ENCODE results near the gene XPO6.

XPO6 gene

DNA sequence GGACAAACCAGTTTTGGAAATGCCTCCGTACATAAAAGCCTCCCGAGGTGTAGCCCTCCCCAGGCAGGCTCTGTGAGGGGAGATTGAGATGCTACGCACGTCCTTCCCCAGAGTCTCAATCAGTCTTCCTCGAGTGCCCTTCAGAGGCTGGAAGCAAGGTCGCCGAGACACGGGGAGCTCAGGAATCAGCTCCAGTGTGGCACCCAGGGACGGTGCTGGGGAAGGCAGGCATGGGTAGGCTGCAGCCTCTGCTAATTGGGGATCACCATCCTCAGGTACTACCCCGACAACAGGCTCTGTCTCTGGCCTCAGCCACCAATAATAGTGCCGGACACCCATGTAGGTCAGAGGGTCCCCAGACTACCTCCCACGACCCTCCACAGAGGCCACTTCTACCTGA, 120.1 kb downstream of the XPO6 start:
- DNase-seq (ENCODE audit: low read depth in 1 of 2, low spot score in 1 of 2): no peak

DNA sequence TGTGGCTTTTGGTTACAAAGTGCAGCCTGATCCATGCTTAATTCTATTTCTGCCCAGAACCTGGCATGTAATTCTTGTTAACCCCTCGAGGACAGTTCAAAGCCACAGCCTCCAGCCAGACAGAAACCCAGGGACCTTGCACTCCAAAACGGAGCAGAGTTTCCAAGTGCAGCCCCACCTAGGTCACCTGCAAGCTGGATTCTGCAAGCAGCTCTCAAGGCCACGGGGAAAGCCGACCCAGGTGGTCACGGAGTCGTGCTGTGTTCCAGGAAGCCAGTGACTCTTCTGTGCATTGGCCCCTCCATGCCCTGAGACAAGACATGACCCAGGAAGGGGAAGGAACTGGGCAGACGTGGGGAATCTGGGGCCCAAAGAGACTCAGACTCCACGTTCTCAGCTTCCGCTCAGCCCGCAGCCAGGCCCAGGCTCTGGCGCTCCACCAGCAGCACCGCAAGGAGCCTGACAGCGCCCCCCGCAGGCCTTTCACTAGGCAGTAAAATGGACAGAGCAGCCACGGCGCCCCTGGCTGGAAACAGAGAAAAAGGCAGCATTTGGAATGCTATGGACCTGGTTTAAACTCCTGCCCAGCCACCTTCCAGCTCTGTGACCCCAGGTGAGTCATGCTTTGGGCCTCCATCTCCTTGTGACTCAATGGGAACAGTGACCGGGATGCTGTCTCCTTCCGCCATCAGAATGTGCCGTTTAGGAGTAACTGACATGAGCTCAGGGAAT, 121.0 kb downstream of the XPO6 start:
- no peak for DNase-seq (ENCODE audit: low read depth in 1 of 2, low spot score in 1 of 2)

DNA sequence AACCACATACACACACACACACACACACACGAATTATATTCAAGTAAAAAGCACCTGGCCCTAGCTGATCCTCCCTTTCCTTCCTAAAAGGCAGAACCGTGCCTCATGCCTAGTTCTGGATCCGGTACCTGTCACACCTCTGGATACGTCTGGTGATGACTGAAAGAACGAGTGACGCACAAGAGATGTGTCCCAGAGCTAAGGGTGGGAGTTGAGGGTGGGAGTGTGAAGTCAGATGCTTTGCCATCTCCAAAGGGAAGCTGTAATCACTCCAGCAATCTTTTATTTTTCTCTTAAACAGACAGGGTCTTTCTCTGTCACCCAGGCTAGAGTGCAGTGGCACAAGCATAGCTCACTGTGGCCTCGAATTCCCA, 121.8 kb downstream of the XPO6 start:
- no peak for DNase-seq (ENCODE audit: low read depth in 1 of 2, low spot score in 1 of 2)

DNA sequence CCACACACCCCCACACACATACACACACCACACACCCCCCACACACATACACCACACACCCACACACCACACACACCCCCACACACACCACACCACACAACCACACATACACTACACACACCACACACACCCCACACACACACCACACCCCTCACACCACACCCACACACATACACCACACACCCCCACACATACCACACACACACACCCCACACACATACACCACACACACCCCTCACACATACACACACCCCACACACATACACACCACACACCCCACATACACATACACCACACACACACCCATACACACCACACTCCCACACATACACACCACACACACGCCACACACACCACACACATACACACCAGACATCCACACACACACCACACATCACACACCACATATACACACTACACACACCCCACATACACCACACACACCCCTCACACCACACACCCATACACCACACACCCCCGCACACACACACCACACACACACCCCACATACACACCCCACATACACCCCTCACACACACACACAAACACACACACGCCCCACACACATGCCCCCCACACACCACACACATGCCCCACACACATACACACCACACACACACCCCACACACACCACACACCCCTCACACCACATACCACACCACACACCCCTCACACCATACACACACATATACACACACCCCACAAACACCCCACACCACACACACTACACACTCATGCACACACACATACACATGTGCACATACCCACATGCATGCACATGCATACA, 122.4 kb downstream of the XPO6 start:
- no peak for DNase-seq (ENCODE audit: low read depth in 1 of 2, low spot score in 1 of 2)

DNA sequence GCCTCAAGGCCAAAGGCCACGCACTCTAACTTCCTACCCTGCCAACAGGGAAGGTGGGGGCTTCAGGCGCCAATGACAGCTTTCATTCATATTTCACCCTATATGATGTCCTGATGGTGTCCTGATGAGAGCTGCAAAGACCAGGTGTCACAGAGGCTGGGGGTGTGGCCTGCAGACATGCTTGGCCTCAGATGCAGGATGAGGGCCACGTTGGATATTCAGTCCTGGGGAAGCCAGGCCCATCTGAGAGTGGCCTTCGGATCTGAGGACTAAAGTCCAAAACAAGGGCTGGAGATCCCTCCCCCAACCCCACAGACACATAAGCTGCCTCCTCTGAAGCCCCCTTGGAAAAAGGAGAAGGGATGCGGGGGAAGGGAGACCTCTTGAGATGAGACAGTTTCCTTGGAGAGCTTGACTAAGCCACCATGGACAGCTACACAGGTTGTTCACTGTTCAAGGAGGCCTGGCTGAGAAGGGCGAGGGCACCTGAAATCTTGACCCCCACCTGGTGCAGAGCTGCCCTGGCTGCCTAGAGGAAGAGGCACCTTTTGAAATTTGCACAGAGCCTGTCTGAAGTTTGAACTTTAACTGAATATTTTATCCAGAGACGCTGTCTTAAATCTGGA, 124.0 kb downstream of the XPO6 start:
- no peak for DNase-seq (ENCODE audit: low read depth in 1 of 2, low spot score in 1 of 2)

DNA sequence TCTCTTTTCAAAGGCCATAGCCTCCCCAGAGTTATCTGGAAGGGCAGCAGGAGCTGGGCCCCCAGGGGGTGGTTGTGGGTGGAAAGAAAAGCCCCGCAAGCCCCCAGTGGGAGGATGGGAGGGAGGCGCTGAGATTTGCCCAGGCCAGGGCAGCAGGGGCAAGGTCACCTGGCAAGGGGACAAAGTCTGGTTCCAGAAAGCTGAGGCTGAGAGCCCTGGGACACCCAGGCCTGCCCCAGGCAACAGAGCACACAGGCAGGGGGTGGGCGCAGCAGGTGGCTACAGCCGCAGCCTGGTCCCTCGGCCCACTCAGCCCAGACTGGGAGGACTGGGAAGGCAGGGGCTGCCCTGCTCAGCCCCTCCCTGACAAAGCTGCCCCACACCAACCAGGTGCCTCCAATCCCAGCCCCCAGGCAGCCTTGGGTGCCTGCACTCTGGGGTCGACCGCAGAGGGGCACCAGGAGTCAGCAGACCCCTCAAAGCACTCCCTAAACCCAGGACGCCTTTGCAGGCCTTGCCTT, 124.6 kb downstream of the XPO6 start:
- DNase-seq (ENCODE audit: low read depth in 1 of 2, low spot score in 1 of 2): no peak

DNA sequence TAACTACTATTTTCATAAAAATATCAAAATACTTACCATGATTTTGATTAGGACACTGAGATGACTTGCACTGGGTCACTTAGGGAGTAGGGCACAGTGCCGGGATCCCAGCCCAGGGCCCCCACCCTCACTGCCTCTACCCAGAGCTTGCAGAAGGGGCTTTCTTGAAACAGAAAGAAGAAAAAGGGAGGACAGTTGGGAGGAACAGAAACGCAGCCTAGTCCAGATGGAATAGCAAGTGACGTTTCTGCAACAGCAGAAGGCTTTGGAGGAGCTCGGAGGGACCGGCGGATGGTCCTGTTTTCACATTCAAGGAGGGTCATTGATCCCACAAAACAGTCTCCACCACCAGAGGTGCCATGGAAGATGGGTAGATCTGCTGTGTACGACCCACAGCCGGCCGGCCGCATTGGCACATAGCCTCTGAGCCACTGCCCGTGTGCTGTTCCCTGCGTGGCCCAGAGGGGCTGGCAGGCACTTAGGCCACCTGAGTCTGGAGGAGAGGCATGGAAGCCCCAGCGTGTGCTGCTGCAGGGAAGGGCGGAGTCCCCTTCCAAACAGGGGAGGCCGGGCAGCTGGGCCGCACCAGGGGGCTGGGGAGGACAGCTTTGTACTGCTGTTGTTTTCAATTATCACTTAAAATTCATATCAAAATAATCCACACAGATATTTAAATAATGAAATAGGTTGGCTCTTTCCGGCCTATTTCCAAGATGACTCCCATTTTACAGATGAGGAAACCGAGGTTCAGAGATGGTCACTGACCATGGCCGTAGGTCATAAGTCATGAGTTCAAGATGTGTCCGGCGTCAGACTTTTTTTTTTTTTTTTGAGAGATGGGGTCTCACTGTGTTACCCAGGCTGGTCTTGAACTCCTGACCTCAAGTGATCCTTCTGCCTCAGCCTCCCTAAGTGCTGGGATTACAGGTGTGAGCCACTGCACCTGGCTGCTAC, 125.3 kb downstream of the XPO6 start:
- DNase-seq (ENCODE audit: low read depth in 1 of 2, low spot score in 1 of 2): no peak

DNA sequence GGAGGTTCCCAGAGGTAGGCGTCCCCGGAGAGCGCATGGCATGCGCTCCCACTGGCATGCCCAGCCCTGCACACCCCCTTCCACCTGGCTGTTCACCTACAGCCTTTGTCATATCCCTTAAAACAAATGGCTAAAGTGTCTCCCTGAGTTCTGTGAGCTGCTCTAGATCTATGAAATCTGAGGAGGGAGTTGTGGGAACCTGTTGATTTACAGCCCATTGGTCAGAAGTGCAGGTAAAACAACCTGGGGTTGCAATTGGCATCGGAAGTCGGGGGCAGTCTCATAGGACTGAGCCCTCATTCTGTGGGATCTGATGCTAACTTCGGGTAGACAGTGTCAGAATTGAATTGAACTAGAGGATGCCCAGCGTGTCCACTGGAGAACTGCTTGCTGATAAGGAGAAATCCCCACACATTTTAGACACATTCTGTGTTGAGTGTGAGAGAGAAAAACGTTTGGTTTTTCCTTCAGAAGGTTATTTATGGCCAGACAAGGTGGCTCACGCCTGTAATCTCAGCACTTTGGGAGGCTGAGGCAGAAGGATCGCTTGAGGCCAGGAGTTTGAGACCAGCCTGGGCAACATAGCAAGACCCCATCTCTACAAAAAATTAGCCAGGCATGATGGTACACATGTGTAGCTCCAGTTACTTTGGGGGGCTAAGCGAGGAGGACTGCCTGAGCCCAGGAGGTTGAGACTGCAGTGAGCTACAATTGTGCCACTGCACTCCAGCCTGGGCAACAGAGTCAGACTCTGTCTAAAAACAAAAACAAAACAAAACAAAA, 126.2 kb downstream of the XPO6 start:
- no peak for DNase-seq (ENCODE audit: low read depth in 1 of 2, low spot score in 1 of 2)

DNA sequence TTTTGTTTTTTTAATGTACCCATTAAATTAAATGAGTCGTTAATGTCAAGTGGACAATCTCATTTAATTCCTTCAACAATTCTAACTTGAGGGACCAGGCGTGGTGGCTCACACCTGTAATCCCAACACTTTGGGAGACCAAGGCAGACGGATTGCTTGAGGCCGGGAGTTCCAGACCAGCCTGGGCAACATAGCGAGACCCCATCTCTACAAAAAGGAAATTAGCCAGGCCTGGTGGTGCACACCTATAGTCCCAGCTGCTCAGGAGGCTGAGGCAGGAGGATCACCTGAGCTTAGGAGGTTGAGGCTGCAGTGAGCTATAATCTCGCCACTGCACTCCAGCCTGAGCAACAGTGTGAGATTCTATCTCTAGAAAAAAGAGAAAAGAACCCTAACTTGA, 127.6 kb downstream of the XPO6 start:
- no peak for DNase-seq (ENCODE audit: low read depth in 1 of 2, low spot score in 1 of 2)

DNA sequence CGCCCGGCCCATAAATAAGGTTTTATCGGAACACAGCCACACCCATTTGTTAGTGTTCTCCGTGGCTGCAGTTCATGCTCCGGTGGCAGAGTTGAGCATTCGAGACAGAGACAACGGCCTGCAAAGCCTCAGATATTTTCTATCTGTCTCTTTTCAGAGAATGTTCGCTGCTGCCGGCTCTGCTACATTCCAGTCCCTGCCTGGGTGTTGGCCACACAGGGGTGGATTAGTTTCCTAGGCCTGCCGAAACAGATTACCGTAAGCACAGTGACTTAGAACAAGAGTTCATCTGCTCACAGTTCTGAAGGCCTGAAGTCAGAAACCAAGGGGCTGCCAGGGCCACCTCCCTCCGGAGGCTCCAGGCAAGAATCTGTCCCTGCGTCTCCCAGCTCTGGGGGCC, 129.1 kb downstream of the XPO6 start:
- no peak for DNase-seq (ENCODE audit: low read depth in 1 of 2, low spot score in 1 of 2)

DNA sequence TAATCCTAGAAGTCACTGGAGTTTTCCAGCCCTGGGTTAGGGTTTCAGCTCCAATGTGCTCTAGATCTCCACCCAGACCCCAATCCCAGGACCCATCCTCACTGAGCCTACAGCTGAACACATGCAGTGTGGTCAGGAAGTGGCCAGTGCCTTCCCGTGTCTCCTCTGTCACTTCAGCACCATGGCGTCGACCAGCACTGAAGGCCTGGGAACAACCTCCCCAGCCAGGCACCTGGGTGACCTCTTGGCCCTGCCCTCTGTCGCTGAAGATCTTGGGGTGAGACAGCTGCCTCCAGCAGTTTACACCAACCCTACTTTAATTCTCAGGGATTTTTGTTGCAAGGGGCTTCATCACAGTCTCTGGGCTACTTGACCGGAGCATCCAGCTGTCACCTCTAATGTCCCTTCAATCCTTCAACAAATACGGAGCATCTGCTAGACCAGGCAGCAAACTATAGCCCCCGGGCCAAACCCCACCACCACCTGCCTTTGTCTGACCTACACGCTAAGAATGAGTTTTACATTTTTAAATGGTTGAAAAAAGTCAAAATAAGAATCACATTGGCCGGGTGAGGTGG, 130.3 kb downstream of the XPO6 start:
- DNase-seq (ENCODE audit: low read depth in 1 of 2, low spot score in 1 of 2): no peak

DNA sequence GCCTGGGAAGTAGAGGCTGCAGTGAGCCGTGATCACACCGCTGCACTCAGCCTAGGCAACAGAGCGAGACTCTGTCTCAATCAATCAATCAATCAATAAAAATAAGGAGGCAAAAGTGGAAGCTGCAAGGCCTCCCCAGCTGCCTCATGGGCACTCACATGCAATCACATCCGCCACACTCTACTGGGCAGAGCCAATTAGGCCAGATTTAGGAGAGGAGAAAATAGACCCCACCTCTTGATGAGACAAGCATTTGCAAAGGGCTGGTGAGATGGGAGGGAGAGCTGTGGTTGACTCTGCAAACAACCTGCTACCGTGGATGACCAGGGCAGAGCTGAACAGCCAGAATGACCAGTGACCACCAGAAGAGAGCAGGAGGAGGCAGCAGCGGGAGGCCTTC, 133.5 kb downstream of the XPO6 start:
- no peak for DNase-seq (ENCODE audit: low read depth in 1 of 2, low spot score in 1 of 2)

DNA sequence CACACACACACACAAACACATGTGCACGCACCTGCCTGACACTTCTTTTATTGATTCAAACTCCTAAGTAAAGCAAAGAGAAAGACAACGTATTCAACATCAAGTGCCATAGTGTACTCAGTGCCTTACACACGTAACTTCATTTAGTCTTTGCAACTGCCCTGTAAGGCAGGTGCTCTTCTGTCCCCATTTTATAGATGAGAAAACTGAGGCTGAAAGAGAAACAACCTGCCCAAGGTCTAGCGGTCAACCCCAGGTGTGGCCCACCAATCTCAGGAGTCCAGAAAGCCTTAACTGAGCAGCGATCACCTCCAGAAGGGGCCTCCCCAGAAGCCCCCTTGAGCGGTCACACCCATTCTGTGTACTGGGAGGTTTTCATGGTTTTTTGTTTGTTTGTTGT, 137.9 kb downstream of the XPO6 start:
- no peak for DNase-seq (ENCODE audit: low read depth in 1 of 2, low spot score in 1 of 2)

DNA sequence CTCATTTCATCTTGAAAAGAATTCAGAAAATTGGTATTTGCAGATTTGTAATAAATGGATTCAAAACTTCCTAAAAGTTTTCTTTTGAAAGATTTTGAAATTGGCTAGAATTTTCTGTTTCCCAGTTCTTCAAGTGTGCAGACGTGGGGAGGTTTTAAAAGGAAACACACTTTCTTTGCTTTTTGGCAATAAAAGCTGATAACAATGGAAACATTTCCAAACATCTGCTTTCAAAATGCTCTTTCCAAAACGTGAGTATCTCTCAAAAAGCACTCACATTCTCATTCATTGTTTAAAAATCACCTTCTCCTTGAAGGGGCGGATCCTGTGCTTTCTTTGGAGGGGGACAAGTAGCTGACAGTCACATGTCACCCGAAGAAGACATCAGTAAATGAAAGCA, 139.7 kb downstream of the XPO6 start:
- DNase-seq (ENCODE audit: low read depth in 1 of 2, low spot score in 1 of 2): no peak

DNA sequence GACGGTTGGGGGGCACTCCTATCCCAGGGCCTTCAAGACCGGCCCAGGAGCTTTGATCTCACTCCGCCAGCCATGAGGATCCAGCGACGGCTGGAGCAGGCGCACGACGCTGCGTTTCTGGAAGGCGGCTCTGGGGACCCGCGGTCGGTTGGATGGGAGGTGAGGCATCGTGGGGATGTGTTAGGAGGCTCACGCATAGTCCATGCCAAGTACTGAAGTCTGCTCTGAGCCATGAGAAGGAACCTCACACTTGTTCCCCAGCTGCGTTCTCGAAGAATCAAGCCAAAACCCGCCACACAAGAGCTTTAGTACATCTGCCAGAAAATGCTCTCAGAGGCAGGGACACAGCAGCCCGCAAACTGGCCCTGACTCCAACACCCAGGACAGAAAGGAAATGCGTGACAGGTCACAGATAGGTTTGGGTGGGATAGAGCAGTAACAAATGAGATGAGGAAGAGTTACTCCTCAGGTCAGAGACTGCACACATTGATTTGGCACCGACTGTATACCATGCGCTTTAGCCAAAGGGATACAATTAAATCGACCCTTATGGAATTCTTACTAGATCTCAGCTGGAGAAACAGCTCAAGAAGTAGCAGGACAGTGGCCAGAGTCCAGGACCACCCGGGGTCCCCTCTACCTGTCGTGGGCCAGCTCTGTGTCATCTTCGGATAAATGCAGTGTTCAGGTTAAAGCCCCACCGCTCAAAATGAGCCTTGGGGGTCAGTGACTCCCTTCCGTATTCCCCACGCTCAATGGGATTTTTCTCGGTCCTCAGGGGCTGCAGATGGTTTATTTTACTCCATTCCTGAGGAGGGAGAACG, 141.6 kb downstream of the XPO6 start:
- no peak for DNase-seq (ENCODE audit: low read depth in 1 of 2, low spot score in 1 of 2)

DNA sequence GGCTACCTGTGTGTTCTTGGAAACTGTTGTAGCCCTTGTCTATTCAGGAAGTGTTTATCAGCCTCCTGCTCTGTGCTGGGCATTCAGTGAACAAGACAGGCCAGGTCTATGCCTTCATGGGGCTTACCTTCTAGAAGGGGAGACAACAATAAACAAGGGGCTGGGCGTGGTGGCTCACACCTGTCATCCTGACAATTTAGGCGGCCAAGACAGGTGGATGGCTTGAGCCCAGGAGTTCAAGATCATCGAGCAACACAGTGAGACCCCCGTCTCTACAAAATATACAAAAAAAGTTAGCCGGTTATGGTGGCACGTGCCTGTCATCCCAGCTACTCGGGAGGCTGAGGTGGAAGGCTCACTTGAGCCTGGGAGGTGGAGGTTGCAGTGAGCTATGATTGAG, 142.8 kb downstream of the XPO6 start:
- DNase-seq (ENCODE audit: low read depth in 1 of 2, low spot score in 1 of 2): no peak

DNA sequence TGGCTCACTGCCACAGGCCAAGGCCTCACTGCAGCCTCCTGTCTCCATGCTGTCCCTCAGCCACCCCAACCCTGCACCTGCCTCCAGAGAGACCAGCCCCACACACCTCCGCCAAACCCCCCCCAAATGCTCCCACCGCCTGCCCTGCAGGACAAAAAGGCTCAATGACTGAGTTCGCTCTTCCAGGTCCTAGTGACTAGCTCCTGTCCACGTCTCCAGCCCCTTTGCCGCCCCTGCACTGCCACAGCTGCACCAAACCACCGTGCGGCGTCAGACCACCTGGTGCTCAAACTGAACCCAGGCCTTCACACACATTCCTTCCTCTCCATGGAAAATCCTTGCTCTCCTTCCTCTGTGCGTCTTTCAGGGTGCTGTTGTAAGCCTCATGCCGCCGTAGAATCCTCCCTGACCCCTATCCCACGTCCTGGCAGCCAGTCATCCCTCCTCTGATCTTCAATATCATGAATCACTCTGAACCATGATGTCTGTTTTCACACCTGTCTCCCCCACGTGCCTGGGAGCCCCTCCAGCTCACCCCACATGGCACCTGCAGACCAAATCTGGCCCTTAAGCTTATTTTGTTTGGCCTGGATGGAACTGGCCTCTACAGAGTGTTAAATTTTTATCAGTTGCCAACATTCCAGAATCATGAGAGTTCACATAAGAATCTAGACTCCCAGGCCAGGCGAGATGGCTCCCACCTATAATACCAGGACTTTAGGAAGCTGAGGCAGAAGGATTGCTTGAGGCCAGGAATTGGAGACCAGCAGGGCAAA, 144.0 kb downstream of the XPO6 start:
- no peak for DNase-seq (ENCODE audit: low read depth in 1 of 2, low spot score in 1 of 2)

DNA sequence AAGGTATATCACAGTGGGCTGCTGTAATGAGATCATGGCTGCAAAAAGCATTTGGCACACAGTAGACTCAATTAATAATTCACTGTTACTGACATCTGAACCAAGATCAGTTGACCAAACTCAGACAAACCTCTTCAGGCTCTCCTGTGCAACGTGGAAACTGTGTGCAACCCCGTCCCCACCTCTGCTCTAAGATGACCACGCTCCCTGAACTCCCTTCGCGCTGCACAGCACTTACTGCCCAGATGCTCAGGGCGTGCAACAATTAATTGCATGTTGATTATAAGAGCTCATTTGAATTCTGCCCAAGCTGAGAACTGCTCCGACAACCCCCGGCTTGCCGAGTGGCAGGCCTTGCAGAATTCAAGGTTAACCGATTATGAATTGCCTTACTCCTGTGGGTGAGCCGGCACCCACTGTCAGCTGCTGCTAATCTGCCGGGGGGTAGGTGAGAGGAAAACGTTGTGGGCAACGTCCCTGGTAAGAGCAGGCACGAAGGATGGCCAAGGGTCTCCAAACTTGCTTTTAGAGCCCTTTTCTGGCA, 147.0 kb downstream of the XPO6 start:
- no peak for DNase-seq (ENCODE audit: low read depth in 1 of 2, low spot score in 1 of 2)

Data from activated T-helper 1 cell treated with anti-CD3 and anti-CD28 coated beads, Interleukin-2, amount 50 U/mL, for 16 hours (primary cell).